GM21576 (cell line): ENCODE results near the gene CDC14B.
"Not testable (repeated sequence)": the region's sequence is repeated elsewhere in the genome, so short reads cannot be mapped to it uniquely, and the experiment has no call there.

Experiments used
- ATAC-seq: cut with Tn5 transposase; IDR thresholded peaks from one replicate; pipeline ENCODE4 v1.9.1; 2021; ENCODE audit warnings: mild to moderate bottlenecking, moderate library complexity; ENCODE audit not compliant: unreplicated experiment

The CDC14B gene

DNA sequence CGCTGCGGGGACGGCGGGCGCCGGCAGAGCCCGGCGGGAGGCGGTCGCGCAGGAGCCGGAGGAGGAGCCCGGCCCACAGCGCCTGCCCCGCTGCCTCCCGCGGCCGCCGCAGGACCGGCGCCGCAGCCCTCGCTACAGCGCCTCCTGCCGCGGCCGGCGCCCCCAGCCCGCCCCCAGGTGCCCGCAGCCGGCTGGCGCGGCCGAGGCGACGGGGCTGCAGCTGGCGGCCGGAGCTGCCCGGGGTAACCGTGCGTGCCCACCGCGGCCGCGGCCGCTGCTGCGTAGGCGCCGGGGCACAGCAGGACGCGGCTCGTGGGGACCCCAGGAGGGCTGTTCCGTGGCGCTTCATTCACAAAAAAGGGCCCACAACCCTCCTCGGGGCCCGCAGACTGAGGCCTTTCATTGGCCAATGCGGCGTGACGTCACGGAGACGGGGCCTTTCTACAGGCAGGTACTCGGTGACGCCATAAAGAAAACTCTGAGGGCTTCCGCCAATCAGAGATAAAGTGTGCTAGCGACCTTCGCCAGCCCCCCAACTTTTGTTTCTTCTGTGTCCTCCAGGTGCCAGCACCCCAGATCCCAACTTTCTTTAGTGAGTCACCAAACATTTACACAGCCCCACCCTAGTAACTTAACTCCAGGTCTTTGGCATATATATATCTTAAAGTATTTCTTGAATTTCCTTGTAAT, at the start of gene CDC14B:
Gene CDC14B, minus strand, starts transcription at position 353 of the 690 bp plus-strand sequence. CDS start 465 bp downstream, outside the sequence.
- no peak for ATAC-seq

DNA sequence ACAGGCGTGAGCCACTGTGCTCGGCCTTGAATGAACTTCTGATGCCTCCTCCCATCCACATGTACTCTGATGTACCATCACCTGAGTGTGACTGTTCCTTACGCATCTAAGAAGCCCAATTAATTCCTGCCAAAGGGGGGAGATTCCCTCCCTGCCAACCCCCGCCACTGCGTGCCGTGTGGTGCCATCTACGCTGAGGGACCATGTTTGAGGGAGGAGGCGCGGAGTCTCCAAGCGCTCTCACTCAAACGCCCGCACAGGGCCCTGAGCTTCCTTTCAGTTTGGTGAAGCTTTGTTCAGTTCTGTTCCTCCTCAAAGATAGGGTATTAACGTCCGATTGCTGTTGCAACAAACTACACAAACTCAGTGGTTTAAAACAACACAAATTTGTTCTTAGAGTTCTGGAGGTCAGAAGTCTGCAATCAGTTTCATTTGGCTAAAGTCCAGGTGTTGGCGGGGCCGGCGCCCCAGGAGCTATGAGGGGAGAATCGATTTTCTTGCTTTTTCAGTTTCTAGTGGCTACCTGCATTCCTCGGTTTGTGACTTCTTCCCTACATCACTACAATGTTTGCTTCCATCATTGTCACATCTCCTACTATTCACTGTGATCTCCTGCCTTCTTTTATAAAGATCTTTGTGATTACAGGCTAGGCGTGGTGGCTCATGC, 49.4 kb upstream of the CDC14B start:
- ATAC-seq, result no peak

DNA sequence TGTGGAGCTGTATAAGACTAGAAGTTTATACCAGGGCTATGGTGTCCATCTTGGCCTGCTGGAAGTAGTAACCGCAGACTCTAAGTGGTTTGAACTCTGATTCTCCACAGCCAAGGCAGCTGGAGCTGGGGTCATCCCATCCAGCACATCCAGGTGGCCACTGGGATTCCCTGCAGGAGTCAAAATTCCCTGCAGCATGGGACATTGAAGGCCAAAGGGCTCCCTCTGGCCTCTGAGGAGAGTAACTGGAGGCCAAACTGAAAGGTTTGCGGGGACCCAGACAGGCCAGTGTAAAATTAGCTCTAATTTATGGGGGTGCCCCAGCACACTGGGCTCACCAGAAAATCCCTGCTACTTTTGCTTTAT, 47.7 kb upstream of the CDC14B start:
- ATAC-seq, result no peak

DNA sequence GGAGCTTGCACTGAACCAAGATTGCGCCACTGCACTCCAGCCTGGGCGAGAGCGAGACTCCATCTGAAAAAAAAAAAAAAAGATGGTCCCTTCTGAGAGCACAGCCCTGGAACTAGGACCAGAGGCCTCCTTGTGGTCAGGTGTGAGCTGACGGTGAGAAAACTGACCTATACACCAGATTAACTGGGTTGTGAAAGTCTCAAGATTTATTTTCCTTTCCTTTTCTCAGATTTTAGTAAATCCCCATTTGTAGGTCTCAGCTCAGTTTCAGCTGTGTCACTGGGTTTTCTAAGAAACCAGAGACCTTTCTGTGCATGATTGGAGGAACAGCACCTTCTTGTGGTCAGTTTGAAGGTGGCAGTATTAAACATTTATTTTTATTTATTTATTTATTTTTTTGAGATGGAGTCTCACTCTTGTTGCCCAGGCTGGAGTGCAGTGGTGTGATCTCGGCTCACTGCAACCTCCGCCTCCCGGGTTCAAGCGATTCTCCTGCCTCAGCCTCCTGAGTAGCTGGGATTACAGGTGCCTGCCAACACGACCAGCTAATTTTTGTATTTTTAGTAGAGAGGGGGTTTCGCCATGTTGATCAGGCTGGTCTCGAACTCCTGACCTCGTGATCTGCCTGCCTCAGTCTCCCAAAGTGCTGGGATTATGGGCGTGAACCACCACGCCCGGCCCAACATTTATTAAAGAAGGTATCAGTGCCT, 47.2 kb upstream of the CDC14B start:
- peak; percentile 80 for ATAC-seq

DNA sequence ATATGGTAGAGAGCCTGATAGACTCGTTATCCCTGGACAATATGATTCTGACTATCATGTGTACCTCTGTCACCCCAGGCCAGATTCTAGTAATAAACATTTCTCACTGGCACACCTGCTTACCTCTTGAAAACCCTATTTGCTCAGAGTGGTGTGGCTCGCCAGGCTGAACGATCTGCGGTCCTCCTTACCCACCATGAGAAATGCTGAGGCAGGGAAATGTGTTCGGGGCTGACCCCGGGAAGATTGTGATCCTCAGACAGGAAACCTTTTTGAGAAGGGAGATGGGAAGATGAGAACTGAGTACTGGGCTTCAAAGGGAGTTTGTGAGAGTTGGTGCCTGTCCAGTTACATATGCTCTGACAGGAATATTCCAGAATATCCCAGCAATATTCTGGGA, 46.1 kb upstream of the CDC14B start:
- ATAC-seq, result no peak

DNA sequence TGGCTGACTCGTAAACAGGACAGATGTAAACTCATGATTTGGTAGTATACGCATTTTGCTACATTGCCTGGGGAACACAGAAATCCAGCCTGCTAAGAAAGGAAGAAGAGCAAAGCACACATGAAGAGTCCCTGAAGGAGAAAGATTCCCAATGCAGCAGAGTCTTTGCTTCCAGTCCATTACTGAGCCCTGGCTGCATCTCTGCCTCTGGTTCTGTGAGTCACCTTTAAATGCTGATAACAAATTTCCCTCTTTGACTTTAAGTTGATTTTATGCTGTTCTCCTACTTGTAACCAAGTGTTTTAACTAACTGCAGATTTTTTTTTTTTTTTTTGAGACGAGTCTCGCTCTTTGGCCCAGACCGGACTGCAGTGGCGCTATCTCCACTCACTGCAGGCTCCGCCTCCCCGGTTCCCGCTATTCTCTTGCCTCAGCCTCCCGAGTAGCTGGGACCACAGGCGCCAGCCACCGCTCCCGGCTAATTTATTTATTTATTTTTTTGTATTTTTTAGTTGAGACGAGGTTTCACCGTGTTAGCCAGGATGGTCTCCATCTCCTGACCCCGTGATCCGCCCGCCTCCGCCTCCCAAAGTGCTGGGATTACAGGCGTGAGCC, 44.0 kb upstream of the CDC14B start:
- ATAC-seq, result no peak

DNA sequence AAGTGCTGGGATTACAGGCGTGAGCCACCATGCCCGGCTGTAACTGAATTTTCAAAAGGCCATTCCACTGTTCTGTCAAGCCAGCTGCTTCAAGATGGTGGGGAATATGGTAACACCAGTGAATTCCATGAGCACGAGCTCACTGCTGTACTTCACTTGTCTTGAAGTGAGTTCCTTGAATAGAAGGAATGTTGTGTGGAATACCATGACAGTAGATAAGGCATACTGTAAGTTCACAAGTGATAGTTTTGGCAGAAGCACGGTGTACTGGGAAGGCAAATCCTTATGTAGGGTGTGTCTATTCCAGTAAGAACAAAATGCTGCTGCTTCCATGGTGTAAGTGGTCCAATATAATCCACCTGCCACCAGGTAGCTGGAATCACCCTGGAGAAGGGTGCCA, 42.1 kb upstream of the CDC14B start:
- no peak for ATAC-seq

DNA sequence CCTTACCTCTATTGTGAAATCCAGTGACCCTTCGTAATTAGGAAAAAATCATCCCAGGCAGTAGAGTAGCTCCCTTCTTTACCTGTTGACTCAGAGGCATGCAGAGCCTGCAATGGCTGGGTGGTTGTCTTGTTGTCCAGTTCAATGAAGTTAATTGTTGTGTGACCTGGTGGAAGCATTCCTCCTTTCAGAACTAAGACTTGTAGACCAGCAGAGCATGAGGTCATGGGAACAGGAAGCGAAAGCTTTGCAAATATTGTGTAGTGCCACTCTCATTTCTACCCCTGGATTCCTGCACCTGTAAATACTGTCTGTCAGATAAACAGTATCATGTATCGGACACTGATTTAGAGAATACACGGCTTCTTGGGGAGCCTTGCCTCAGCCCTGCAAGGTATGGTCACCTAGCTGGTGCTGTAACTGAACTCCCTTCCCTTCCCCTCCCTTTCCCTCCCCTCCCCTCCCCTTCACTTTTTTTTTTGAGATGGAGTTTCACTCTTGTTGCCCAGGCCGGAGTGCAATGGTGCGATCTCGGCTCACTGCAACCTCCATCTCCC, 41.1 kb upstream of the CDC14B start:
- ATAC-seq, result no peak

DNA sequence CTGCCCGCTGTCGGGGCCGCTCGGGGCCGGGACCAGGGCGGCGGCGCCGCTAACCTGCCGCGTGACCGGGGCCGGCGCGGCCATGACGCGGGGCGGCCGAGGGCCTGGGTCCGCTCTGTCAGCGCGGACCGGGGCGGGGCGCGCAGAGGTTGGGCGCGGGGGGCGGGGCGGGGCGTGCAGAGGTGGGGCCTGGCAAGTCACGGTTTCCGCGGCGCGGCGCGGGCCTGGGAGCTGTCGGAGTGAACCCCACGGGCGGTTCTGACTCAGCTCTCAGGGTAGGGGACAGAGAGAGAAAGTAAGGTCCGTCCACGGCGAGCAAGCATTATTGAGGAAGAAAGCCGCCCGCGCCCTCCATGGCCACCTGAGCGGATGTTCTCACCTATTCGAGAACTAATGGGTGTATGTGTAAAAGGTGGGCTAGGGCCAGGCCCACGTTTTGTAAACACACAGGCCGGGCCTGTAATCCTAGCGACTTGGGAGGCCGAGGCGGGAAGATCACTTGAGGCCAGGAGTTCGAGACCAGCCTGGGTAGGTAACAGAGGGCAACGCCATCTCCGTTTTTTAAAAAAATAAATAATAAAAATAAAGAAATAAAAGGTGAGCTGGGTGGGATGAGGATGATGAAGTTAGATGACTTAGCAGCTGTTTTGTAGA, 35.7 kb upstream of the CDC14B start, which contains the start of gene PRXL2C:
Gene PRXL2C, minus strand, starts transcription at position 120 of the 654 bp plus-strand sequence. Its CDS starts 36 bp downstream, at position 84.
- peak; percentile 62 for ATAC-seq

DNA sequence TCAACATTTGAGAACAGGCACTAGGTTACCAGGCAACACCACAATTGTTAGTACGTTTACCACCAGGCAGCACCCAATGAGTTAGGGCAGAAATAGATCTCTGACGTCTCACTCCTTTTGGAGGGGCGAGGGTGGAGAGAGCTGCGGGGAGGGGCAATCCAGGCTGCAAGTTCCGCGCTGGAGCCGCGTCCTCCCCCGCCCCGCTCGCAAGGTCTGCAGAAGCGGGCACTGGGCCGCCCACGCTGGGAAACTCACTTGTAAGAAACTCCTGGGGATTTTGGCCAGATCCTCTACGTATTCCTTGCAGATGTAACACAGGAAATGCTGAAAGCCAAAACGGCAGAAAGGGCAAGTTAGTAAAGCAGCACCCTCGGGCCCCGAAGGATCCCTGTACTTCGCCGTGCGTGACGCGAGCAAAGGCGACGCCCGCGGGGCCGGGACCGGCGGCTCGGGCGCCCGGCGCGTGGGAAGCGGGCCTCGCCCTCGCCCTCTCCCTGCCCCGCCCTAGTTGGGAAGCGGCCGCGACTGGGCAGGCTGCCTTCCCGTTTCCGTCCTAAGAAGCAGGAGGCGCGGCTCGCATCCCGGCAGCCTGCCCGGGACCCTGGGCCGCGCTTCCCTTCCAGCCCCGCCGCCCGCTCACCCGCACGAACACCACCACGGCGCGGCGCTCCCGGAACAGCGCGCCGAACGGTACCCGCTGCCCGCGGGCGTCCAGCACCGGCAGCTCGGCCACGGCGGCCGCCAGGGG, 35.0 kb upstream of the CDC14B start:
- peak; percentile 60 for ATAC-seq

DNA sequence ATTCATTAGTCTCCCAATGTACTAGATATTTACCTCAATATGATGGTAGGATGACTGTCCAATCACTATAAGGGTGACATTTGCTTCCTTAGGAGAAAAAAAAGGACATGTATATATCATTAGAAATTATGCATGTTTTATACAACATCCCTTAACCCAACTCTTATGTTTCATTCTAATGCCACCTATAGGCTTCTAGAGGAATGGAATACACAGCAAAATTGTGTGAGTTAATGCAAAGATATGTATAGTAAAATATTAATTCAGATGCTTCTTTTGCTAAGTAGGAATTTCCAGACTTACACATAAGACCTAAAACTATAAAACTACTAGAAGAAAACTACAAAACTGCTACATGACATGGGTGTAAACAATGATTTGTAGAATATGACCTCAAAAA, 32.0 kb upstream of the CDC14B start:
- ATAC-seq, result no peak

DNA sequence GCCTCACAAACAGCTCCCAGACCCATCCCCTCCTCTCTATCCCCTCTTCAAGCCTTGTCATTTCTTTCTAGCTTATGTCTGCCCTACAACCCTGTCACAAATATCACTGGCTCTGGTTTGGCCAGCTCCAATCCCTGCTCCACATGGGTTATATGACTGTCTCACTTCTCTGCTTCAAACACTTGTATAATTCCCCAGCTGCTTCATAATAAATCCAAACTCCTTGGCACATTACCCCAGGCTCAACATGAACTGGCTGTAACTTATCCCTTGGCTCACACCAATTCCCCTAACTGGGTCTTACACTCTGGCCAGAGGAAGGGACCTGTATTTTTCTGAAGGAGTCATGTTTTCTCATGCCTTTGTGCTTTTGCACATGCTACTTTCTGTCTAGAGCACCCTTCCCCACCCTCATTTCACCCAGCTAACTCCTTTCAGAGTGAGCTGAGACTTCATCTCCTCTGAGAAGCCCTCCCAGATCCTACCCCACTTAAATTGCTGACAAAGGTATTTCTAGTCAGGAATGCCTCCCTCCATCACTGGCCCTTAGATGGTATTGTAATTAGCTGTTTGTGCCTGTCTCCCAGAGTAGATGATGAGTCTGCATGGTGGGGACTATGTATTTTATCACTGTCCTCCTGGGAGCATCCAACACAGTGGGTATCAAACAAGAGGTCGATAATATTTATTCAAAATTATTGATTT, 30.1 kb upstream of the CDC14B start:
- ATAC-seq, result no peak

DNA sequence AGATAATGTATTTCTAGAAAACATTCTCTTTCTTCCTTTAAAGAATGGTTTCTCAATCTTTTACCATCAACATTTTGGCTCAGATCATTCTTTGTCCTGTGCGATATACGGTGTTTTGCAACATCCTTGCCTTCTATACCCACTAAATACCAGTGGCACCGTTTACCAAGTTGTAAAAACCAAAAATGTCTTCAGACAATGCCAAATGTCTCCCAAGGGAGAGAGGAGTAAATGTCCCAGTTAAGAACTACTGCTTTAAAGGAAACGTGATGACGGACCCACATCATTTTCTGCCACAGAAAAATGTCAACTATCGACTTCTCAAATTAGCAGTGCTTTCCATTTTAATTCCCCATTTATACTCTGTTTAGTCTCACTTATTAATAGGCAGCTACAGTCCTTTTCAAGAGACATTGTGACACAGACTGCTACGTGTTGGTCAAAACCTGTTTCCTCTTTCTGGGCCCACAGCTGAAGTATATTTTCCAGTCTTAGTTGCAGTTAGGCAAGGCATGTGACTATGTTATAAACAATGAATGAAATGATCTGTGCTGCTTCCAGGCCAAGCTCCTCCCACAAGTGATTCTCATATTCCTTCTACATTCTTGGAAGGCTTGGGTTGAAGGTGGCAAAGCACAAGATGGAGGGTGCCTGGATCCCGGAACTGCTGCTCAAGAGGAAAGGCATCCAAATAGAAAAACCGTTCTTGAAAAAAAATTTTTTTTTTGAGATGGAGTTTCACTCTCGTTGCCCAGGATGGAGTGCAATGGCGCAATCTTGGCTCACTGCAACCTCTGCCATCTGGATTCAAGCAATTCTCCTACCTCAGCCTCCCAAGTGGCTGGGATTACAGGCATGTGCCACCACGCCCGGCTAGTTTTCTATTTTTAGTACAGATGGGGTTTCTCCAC, 26.7 kb upstream of the CDC14B start:
- no peak for ATAC-seq

DNA sequence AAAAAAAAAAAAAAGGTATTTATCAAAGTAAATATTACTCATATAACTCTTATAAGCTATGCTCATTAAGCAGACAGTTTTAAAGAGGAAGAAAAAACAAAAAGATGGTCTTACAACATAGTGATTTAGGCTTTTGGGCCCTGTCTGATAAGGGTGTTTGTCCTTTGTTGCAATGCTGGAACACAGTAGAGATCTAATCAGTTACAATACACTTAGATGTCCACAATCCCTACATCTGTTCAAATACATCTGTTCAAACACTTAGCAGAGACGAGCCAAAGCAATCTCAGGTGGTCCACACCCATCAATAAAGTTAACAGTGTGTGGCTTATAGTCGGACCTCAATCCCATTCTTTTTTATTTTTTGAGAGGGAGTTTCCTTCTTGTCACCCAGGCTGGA, 24.5 kb upstream of the CDC14B start:
- ATAC-seq, result no peak

DNA sequence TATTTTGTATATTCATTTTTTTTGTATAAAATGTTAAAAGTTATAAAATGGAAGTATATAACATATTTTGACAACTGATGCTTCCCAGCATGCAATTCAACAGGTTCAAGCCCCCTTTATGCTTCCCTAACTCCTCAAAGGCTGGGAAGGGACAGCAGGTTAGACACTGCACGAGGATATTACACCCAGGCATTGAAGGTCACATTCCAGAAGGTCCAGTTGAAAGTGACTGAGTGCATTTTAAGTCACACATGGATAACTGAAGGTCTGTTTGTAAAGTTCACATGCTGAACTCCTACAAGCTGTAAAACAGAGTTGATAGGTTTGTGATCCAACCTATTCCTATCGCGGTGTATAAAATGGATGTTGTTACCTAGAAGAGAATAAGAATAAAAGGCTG, 21.9 kb upstream of the CDC14B start:
- ATAC-seq, result no peak

DNA sequence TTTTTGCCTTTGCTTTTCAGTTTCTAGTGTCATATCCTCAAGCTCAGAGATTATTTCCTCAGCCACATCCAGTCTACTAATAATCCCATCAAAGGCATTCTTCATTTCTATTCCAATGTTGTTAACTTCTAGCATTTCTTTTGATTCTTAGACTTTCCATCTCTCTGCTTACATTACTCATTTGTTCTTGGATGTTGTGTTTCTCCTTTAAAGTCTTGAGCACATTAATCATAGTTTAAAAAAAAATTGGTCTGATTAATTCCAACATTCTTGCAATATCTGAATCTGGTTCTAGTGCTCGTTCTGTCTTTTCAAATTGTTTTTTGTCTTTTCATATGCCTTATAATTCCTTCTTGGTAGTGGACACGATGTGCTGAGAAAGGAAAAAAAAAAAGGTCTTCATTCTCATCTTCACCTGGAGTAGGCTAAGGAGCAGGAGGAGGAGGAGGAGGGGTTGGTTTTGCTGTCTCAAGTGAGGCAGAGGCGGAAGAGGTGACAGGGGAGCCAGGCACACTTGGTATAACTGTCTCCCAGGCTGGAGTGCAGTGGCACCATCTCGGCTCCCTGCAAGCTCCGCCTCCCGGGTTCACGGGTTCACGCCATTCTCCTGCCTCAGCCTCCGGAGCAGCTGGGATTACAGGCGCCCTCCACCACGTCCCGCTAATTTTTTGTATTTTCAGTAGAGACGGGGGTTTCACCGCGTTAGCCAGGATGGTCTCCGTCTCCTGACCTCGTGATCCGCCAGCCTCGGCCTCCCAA, 19.1 kb upstream of the CDC14B start:
- ATAC-seq, result no peak

DNA sequence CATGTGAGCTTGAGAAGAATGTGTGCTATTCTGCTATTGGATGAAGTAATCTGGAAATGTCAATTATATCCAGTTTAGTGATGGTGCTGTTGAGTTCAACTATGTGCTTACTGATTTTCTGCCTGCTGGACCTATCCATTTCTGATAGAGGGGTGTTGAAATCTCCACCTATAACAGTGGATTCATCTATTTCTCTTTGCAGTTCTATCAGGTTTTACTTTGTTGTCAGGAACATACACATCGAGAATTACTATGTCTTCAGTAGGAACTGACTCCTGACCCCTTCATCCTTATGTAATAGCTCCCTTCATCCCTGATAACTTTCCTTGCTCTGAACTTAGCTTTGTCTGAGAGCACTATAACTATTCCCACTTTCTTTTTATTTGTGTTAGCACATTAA, 16.7 kb upstream of the CDC14B start:
- no peak for ATAC-seq

DNA sequence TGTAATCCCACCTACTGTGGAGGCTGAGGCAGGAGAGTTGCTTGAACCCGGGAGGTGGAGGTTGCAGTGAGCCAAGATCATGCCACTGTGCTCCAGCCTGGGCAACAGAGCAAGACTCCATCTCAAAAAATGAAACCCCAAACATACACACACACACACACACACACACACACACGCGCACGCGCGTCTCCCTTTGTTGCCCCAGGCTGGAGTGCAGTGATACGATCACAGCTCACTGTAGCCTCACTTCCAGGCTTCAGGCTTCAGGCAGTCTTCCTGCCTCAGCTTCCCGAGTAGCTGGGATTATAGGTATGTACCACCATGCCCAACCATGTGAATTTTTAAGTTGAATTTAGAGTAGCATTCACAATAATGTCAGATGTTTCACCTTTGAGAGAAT, 13.9 kb upstream of the CDC14B start:
- not testable (repeated sequence) for ATAC-seq
